HEK293 (cell line): ENCODE results near the gene LRRC7.

Experiments
- GLI4 ChIP-seq: fragments of 450-650 bp; formaldehyde crosslinking; IDR thresholded peaks from 2 replicates; pipeline ENCODE4 v1.5.1; 2016; ENCODE audit warnings: missing biosample characterization, missing genetic modification characterization
- TCF7L2 ChIP-seq: IDR thresholded peaks from 2 replicates; pipeline ENCODE4 v1.6.1; 2011; ENCODE audit warnings: low read depth, mild to moderate bottlenecking, inconsistent platforms, low read length, moderate library complexity, borderline replicate concordance
- WT1 ChIP-seq: fragments of 450-650 bp; formaldehyde crosslinking; IDR thresholded peaks from 2 replicates; pipeline ENCODE4 v1.5.1; 2016; ENCODE audit warnings: missing biosample characterization, missing genetic modification characterization
- ZBTB20 ChIP-seq: fragments of 450-650 bp; formaldehyde crosslinking; IDR thresholded peaks from 2 replicates; pipeline ENCODE4 v1.5.1; 2016; ENCODE audit warnings: missing biosample characterization, missing genetic modification characterization
- ZNF404 ChIP-seq: fragments of 450-650 bp; formaldehyde crosslinking; IDR thresholded peaks from 2 replicates; pipeline ENCODE4 v1.5.1; 2017; ENCODE audit warnings: missing biosample characterization, missing genetic modification characterization
- ZNF416 ChIP-seq: fragments of 450-650 bp; formaldehyde crosslinking; IDR thresholded peaks from 2 replicates; pipeline ENCODE4 v1.5.1; 2016; ENCODE audit warnings: missing biosample characterization, missing genetic modification characterization
- ZNF660 ChIP-seq: fragments of 450-650 bp; IDR thresholded peaks from 2 replicates; pipeline ENCODE4 v1.5.1; 2018; ENCODE audit warnings: missing biosample characterization, mild to moderate bottlenecking, missing genetic modification characterization
- TF ChIP-seq, protein P1 (sequence below): fragments of 450-650 bp; formaldehyde crosslinking; IDR thresholded peaks from 2 replicates; pipeline ENCODE4 v1.5.1; 2016; ENCODE audit warnings: missing biosample characterization, missing genetic modification characterization
- TF ChIP-seq, protein P2 (sequence below): fragments of 450-650 bp; formaldehyde crosslinking; IDR thresholded peaks from 2 replicates; pipeline ENCODE4 v1.5.1; 2016; ENCODE audit warnings: missing biosample characterization, missing genetic modification characterization
- TF ChIP-seq, protein P3 (sequence below): fragments of 450-650 bp; formaldehyde crosslinking; IDR thresholded peaks from 2 replicates; pipeline ENCODE4 v1.5.1; 2016; ENCODE audit warnings: missing biosample characterization, missing genetic modification characterization
- TF ChIP-seq, protein P4 (sequence below): fragments of 450-650 bp; formaldehyde crosslinking; IDR thresholded peaks from 2 replicates; pipeline ENCODE4 v1.5.1; 2017; ENCODE audit warnings: missing biosample characterization, missing genetic modification characterization

DNA sequence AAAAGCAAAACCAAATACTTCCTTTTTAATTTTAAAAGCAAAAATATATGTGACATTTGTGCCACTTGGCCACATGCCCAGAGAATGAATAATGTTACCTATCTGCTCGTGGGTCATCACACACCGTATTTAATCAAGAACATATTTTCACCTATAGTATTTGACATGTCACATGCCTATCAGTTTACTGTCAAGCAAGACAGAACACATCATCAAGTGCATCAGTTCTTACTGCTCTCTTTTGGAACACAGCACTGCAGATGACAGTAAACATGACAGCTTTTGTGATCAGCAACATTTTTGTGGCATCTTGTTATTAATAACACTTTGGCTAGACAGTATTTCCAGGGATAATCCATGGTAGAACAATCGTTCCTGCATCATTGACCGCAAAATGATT lies 134.4 kb downstream of the LRRC7 start:
- TF ChIP-seq, protein P1, sequence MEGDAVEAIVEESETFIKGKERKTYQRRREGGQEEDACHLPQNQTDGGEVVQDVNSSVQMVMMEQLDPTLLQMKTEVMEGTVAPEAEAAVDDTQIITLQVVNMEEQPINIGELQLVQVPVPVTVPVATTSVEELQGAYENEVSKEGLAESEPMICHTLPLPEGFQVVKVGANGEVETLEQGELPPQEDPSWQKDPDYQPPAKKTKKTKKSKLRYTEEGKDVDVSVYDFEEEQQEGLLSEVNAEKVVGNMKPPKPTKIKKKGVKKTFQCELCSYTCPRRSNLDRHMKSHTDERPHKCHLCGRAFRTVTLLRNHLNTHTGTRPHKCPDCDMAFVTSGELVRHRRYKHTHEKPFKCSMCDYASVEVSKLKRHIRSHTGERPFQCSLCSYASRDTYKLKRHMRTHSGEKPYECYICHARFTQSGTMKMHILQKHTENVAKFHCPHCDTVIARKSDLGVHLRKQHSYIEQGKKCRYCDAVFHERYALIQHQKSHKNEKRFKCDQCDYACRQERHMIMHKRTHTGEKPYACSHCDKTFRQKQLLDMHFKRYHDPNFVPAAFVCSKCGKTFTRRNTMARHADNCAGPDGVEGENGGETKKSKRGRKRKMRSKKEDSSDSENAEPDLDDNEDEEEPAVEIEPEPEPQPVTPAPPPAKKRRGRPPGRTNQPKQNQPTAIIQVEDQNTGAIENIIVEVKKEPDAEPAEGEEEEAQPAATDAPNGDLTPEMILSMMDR (tag by site-specific recombination): no peak
- TF ChIP-seq WT1 (tag by site-specific recombination) (no peak), ZNF404 (tag by site-specific recombination) (no peak), ZBTB20 (tag by site-specific recombination) (no peak), ZNF660 (tag by site-specific recombination) (no peak), GLI4 (no peak), TCF7L2 (no peak), ZNF416 (tag by site-specific recombination) (no peak)
- TF ChIP-seq, protein P2, sequence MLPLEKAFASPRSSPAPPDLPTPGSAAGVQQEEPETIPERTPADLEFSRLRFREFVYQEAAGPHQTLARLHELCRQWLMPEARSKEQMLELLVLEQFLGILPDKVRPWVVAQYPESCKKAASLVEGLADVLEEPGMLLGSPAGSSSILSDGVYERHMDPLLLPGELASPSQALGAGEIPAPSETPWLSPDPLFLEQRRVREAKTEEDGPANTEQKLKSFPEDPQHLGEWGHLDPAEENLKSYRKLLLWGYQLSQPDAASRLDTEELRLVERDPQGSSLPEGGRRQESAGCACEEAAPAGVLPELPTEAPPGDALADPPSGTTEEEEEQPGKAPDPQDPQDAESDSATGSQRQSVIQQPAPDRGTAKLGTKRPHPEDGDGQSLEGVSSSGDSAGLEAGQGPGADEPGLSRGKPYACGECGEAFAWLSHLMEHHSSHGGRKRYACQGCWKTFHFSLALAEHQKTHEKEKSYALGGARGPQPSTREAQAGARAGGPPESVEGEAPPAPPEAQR (tag by site-specific recombination): no peak
- TF ChIP-seq, protein P3, sequence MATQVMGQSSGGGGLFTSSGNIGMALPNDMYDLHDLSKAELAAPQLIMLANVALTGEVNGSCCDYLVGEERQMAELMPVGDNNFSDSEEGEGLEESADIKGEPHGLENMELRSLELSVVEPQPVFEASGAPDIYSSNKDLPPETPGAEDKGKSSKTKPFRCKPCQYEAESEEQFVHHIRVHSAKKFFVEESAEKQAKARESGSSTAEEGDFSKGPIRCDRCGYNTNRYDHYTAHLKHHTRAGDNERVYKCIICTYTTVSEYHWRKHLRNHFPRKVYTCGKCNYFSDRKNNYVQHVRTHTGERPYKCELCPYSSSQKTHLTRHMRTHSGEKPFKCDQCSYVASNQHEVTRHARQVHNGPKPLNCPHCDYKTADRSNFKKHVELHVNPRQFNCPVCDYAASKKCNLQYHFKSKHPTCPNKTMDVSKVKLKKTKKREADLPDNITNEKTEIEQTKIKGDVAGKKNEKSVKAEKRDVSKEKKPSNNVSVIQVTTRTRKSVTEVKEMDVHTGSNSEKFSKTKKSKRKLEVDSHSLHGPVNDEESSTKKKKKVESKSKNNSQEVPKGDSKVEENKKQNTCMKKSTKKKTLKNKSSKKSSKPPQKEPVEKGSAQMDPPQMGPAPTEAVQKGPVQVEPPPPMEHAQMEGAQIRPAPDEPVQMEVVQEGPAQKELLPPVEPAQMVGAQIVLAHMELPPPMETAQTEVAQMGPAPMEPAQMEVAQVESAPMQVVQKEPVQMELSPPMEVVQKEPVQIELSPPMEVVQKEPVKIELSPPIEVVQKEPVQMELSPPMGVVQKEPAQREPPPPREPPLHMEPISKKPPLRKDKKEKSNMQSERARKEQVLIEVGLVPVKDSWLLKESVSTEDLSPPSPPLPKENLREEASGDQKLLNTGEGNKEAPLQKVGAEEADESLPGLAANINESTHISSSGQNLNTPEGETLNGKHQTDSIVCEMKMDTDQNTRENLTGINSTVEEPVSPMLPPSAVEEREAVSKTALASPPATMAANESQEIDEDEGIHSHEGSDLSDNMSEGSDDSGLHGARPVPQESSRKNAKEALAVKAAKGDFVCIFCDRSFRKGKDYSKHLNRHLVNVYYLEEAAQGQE (tag by site-specific recombination): no peak
- TF ChIP-seq, protein P4, sequence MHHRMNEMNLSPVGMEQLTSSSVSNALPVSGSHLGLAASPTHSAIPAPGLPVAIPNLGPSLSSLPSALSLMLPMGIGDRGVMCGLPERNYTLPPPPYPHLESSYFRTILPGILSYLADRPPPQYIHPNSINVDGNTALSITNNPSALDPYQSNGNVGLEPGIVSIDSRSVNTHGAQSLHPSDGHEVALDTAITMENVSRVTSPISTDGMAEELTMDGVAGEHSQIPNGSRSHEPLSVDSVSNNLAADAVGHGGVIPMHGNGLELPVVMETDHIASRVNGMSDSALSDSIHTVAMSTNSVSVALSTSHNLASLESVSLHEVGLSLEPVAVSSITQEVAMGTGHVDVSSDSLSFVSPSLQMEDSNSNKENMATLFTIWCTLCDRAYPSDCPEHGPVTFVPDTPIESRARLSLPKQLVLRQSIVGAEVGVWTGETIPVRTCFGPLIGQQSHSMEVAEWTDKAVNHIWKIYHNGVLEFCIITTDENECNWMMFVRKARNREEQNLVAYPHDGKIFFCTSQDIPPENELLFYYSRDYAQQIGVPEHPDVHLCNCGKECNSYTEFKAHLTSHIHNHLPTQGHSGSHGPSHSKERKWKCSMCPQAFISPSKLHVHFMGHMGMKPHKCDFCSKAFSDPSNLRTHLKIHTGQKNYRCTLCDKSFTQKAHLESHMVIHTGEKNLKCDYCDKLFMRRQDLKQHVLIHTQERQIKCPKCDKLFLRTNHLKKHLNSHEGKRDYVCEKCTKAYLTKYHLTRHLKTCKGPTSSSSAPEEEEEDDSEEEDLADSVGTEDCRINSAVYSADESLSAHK (tag by site-specific recombination): no peak
